ENCODE measurements around the gene H6PD. TPM values are rescaled to one million over a fixed set of nuclear protein-coding genes. Genes with fewer than 3 reads are reported as not detected.

H6PD gene
- total and polyA plus RNA-seq, 2 experiments from 2014 or later, result 1.2 to 4.7 TPM

- TF ChIP-seq ETS1 (IDR thresholded peaks at IDR 0.05) (no peak), JUNB (IDR thresholded peaks at IDR 0.05; ENCODE audit: unreplicated experiment) (no peak)
These were observed 76.9 kb downstream of the H6PD start (continued) for GRCh38 chr1:9311479-9311878.

- Histone ChIP-seq H3K27ac (ENCODE audit: low read depth) (no peak overlapping the region), H3K9me2 (ENCODE audit: insufficient read depth) (no peaks in the 10 kb centered on the region), H2AFZ (no peak overlapping the region), H3K27me3 (ENCODE audit: insufficient read depth) (no peaks in the 10 kb centered on the region), H3K79me2 (replicated peaks; ENCODE audit: insufficient read depth) (no peaks in the 10 kb centered on the region), H3K4me2 (no peak overlapping the region), H3K4me1 (ENCODE audit: insufficient read depth) (no peaks in the 10 kb centered on the region), H4K20me1 (replicated peaks; ENCODE audit: insufficient read depth) (no peaks in the 10 kb centered on the region), H3F3A (replicated peaks; ENCODE audit: low read depth) (no peaks in the 10 kb centered on the region), H3K4me3 (no peak overlapping the region), H3K36me3 (ENCODE audit: insufficient read depth) (no peaks in the 10 kb centered on the region)
- H3K4me3 Mint-ChIP-seq, result no peak overlapping the region
- peaks cover 3% of the 10 kb centered on the region; the same call in 1 of the 3 replicates for H3K4me1 Mint-ChIP-seq
- no peak for DNase-seq (ENCODE audit: low spot score)
- no peak for TF ChIP-seq JUNB (IDR thresholded peaks at IDR 0.05; ENCODE audit: unreplicated experiment)
- TF ChIP-seq EZH2phosphoT487 (IDR thresholded peaks at IDR 0.05; ENCODE audit: unreplicated experiment), result no peak
- no peak for TF ChIP-seq CREB1 (CRISPR knock-in tag; IDR thresholded peaks at IDR 0.05; ENCODE audit: low read depth)
- TF ChIP-seq ZNF462 (CRISPR knock-in tag; IDR thresholded peaks at IDR 0.05), result no peak
- no peak for TF ChIP-seq ZNF331 (CRISPR knock-in tag; IDR thresholded peaks at IDR 0.05; ENCODE audit: low read depth)
- TF ChIP-seq STAT1 (IDR thresholded peaks at IDR 0.05; ENCODE audit: unreplicated experiment), result no peak
- TF ChIP-seq NANOG (IDR thresholded peaks at IDR 0.05; ENCODE audit: borderline replicate concordance), result no peak
- TF ChIP-seq REST (IDR thresholded peaks at IDR 0.05; ENCODE audit: unreplicated experiment), result no peak
- TF ChIP-seq ZNF114 (CRISPR knock-in tag; IDR thresholded peaks at IDR 0.05), result no peak
- TF ChIP-seq CTCF (conservative IDR thresholded peaks at IDR 0.05; ENCODE audit: low read depth in 2 of 2), result no peak
- TF ChIP-seq EZH2 (IDR thresholded peaks at IDR 0.05; ENCODE audit: low read depth, unreplicated experiment), result no peak
- no peaks in the 10 kb centered on the region for H3K36me3 Mint-ChIP-seq (ENCODE audit: low read depth)
- no peak for ATAC-seq
- peaks cover 9% of the 10 kb centered on the region for H3K27me3 Mint-ChIP-seq (ENCODE audit: insufficient read depth, low read depth, poor library complexity)
- no peak overlapping the region for H3K27ac Mint-ChIP-seq
- no peaks in the 10 kb centered on the region; the same call in 2 of the 3 replicates for H3K9me3 Mint-ChIP-seq
These were observed 77.7 kb downstream of the H6PD start for GRCh38 chr1:9312168-9312720.
